ENCODE data around the gene RGMB.
"Not testable (repeated sequence)": the region's sequence is repeated elsewhere in the genome, so short reads cannot be mapped to it uniquely, and the experiment has no call there.

RGMB gene, protein sequence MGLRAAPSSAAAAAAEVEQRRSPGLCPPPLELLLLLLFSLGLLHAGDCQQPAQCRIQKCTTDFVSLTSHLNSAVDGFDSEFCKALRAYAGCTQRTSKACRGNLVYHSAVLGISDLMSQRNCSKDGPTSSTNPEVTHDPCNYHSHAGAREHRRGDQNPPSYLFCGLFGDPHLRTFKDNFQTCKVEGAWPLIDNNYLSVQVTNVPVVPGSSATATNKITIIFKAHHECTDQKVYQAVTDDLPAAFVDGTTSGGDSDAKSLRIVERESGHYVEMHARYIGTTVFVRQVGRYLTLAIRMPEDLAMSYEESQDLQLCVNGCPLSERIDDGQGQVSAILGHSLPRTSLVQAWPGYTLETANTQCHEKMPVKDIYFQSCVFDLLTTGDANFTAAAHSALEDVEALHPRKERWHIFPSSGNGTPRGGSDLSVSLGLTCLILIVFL

GRCh38 chr5:98773464-98774191 is at the start of gene RGMB:
Gene RGMB (plus strand): TSS chr5:98773663. CDS start chr5:98774071, 408 bp downstream.
- DNase-seq (ENCODE audit: low spot score): peak; percentile 95

DNA sequence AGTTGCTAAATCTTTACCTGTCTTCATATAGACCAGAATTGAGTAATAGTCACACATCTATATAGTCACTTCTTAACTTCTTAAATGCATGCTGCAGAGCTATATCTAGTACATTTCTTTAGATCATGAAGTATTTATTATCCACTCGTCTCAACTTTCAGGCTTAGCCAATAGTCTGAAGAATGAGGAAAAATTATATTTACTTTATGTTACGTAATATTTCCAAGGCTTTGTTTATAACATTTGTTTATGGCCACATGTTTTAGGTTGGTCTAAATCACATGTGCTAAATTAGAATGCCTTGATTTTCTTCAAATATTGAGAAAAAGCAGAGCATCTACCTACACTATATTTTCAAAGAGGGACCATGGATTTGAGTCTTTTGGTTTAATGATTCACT is 47.2 kb upstream of the RGMB start:
- DNase-seq (ENCODE audit: low spot score): no peak

- no peak for DNase-seq (ENCODE audit: low spot score)
These were observed 45.8 kb upstream of the RGMB start for GRCh38 chr5:98727686-98728085.

GRCh38 chr5:98734646-98735045 is 38.8 kb upstream of the RGMB start:
- DNase-seq (ENCODE audit: low spot score): no peak

DNA sequence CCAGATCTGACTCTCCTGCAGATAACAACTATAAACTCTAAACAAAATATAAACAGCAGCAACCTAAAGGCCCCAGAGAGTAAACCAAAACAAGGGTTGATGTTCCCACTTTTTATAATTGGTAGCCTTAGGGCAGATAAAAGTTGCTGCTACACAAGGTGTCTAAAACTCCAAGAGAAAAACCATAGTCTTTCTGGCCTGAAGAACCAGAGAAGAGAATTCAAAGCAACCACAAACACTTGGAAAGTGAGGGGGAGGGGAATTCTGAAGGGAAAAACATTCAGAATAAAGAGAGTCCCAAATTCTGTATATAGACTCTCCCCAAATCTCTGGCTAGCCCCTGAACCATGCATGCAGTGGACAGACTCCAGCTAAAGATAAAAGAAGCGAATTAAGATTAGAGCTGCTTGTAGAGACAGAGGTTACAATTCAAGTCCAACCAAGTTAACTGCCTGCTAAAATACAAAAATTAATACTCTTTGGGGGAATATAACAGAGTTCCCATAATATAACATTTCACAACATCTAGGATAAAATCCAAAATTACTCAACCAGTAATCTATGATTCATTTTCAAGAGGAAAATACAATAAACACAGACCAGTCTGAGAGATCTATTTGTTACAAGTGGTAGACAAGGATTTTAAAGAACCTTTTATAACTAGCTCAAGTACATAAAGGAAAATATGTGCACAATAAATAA is 37.5 kb upstream of the RGMB start:
- DNase-seq (ENCODE audit: low spot score): no peak

DNA sequence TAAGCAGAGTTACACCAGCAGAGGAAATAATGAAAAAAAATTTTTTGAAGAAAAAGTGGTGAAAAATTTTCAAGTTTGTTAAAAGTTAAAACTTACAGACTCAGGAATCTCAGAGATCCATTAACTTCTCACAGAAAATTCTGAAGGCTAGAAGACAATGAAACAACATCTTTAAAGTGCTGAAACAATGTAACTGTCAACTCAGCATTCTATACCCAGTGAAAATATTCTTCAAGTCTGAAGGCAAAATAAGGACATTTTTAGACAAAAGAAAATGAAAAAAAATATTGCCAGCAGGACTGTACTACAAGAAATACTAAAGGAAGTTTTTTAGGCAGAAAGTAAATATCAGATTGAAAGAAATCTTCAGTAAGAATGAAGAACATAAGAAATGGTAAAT is 36.7 kb upstream of the RGMB start:
- no peak for DNase-seq (ENCODE audit: low spot score)

GRCh38 chr5:98737441-98737840 is 36.0 kb upstream of the RGMB start:
- not testable (repeated sequence) for DNase-seq (ENCODE audit: low spot score)

DNA sequence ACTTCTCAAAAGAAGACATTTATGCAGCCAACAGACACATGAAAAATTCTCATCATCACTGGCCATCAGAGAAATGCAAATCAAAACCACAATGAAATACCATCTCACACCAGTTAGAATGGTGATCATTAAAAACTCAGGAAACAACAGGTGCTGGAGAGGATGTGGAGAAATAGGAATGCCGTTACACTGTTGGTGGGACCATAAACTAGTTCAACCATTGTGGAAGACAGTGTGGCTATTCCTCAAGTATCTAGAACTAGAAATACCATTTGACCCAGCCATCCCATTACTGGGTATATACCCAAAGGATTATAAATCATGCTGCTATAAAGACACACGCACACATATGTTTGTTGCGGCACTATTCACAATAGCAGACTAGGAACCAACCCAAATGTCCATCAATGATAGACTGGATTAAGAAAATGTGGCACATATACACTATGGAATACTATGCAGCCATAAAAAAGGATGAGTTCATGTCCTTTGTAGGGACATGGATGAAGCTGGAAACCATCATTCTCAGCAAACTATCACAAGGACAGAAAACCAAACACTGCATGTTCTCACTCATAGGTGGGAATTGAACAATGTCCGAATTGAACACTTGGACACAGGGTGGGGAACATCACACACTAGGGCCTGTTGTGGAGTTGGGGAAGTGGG is 34.8 kb upstream of the RGMB start:
- DNase-seq (ENCODE audit: low spot score): not testable (repeated sequence)

DNA sequence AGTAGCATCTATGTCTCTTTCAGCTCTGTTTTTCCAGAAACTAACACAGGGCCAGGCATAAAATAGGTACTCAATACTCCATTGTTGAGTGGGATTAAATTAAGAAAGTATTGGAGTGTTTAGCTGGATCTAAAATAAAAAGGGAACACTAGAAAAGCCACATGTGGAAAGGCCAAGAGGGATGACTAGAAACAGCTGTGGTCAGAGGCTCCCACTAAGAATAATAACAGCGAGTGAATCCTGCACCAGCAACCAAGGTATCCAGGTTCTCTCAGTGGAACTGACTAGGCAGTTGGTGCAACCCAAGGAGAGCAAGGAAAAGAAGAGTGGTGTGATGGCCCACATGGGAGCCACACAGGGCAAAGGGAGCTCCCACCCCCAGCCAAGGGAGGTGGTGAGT is 31.5 kb upstream of the RGMB start:
- no peak for DNase-seq (ENCODE audit: low spot score)

DNA sequence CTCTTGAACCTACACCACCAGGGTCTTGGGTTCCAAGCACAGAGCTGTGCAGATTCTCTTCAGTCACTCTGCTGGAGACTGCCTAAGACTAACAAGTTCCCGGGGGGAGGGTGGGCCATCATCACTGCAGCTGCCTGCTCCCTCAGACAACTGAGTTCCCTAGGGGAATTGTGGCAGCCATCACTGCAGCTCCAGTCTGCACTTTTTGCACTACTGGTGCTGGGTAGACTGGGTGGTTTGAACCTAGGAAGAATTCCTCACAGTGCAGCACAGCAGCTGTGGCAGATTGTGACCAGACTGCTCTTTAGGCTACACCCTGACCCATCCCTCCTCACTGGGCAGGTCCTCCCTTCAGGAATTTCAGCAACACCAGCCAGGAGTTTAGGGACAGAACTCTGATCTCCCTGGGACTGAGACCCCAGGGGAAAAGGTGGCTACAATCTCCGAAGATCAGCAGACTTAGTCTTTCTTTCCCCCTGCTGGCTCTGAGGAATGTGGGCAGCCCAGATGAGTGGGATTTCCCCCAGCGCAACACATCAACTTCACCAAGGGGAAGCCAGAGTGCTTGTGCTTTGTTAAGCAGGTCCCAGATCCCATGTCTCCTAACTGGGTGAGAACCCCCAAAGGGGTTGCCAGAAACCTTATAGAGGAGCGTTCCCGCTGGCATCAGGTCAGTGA is 30.9 kb upstream of the RGMB start:
- no peak for DNase-seq (ENCODE audit: low spot score)

DNA sequence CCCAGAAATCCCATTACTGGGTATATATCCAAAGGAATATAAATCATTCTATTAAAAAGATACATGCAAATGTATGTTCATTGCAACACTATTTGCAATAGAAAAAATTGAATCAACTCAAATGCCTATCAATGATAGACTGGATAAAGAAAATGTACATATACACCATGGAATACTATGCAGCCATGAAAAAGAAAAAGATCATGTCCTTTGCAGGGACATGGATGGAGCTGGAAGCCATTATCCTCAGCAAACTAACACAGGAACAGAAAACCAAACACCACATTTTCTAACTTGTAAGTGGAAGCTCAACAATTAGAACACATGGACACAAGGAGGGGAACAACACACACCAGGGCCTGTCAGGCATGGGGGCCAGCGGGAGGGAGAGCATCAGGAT is 25.2 kb upstream of the RGMB start:
- not testable (repeated sequence) for DNase-seq (ENCODE audit: low spot score)

DNA sequence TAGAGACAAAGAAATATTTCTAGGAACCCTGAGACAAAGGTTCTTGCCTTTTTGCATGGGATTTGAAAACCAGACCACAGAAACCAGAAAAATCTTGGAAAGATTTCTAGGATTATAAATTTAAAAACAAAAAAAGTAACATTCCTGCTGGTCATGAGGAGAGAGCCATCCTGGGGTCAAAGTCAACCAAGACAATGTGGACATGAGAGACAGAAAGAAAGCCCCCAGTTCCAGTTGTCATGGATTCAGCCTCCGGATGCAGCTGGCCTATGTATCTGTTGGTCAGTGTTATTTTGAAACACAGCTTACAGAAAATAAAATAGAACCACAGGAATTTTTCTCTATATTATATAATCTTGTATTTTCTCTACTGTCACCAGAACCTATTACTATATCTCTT is 24.4 kb upstream of the RGMB start:
- DNase-seq (ENCODE audit: low spot score): no peak

DNA sequence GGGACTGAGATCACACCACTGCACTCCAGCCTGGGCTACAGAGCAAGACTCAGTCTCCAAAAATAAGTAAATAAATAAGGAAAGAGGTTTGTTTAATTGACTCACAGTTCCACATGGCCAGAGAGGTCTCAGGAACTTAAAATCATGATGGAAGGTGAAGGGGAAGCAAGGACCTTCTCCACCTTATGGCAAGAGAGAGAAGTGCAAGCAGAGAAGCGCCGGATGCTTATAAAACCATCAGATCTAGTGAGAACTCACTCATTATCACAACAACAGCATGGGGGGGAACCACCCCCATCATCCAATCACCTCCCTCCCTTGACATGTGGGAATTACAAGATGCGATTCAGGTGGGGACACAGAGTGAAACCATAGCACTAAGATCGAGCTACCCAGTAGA is 22.8 kb upstream of the RGMB start:
- DNase-seq (ENCODE audit: low spot score): no peak

- DNase-seq (ENCODE audit: low spot score): not testable (repeated sequence)
These were observed 21.1 kb upstream of the RGMB start for GRCh38 chr5:98752331-98752730.

DNA sequence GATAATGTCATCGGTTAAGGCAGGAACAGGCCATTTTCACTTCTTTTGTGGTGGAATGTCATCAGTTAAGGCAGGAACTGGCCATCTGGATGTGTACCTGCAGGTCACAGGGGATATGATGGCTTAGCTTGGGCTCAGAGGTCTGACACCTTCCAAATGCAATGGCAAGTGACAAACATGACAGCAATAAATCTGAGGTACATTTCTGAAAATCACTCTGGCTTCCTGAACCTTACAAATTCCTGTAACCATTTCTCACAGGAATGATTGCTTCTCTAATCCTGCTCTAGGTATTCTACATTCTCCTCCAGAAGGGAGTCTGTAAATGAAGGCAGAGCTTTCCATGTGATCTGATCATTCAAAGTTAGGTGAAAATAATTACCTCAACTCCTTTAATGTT is 20.7 kb upstream of the RGMB start:
- not testable (repeated sequence) for DNase-seq (ENCODE audit: low spot score)

DNA sequence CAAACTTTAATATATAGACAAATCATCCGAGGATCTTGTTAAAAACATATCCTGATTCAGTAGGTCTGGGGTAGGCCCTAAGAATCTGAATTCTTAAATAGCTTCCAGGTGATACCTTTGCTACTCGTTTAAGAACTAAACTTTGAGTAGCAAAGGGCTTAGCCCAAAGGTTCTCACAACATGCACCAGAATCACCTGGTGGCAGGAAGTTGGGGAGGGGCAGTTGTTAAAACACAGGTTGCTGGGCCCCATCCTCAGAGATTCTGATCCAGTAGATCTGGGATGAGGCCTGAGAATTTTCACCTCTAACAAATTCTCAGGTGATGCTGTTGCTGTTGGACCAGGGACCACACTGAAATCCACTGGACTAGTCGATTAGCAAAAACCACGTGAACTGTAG is 20.0 kb upstream of the RGMB start:
- DNase-seq (ENCODE audit: low spot score): no peak

DNA sequence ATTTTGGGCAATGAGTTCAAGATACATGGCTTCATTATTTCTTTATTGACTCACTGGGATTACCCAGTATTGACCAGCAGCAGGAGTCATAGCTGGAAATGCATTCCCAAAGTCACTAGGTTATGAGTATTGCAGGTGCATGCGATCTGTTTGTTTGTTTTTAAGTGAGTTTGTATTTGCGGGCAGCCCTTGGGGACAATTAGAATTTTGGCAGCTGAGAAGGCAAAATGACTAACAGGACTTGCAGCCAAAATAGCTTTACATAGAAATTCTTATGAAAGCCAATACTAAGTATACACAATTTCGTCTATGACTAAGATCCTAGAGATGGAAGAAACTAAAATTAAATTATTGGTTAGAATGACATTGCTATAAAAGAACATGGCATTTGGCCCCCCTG is 18.1 kb upstream of the RGMB start:
- DNase-seq (ENCODE audit: low spot score): no peak

DNA sequence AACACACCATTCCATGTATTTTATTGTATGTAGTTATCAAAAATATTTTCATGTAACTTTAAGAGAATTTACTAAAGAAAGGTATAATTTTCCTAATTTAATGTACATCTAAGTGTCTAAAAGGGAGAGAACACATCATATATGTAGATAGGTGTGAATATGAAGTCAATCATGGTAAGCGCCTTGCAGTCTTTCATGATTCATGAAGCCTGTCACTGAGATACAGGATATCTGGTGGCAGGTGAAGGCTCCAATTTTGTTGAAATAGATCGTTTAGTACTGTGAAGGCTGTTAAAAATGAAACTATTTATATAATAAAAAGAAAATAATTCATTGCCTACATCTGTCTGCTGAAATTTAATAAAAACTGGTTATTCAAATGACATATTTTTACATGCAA is 15.5 kb upstream of the RGMB start:
- DNase-seq (ENCODE audit: low spot score): no peak

DNA sequence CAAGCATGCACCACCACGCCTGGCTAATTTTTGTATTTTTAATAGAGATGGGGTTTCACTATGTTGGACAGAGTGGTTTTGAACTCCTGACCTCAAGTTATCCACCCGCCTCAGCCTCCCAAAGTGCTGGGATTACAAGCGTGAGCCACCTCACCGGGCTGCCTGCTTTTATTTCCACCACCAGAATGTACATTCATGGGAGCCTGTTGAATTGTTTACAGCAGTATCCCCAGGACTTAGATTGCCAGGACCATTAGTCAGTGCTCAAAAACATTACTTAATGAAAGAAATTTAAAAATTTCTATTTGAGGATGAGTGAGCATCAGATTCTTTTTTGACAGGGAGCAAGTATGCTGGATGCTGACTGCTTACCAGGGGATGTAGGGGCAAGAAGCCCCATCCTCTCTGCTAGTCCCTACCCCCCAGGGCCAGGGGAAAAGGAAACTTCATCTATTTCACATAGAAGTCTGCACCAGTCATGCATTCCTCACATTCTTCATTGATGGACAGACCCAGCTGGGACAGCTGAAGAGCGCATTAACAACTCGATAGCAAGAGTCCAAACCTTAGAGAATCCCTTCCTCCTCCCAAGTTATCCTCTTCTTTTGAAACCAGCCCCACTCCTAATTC is 10.3 kb upstream of the RGMB start:
- no peak for DNase-seq (ENCODE audit: low spot score)

- DNase-seq (ENCODE audit: low spot score): no peak
These were observed 7.6 kb upstream of the RGMB start for GRCh38 chr5:98765815-98766214.

DNA sequence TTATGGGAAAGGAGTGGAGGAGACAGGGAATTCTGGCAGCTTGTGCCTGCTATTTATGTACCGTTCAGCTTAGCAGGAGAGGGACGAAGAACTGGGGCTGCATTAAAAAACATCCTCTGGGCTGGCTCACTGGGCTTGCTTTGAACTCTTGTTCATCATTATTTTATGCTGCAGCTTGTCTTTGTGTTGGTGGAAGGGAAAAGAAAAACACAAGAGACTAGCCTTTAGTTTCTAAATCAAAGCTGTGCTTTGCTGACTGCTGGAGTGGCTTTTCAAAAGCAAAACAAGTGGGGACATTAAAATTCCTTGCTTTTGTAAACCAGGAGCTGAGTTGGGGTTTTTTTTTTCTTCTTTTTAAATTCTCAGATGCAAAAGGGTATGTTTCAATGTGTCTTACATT is 5.9 kb upstream of the RGMB start:
- DNase-seq (ENCODE audit: low spot score): no peak
